Skeletal muscle cell (primary cell): Measurements from ENCODE around the gene CD93.

ENCODE experiments used
- DNase-seq: peaks from one replicate; pipeline ENCODE4 v3.0.0-alpha.2; 2010; ENCODE audit warnings: low read depth
- H3K4me3 ChIP-seq: 2 replicates; pipeline ENCODE4 v1.5.1; 2011; ENCODE audit warnings: low read depth, mild to moderate bottlenecking, control low read depth, low read length, moderate library complexity

Gene CD93

GRCh38 chr20:23047001-23047737 lies 39.0 kb downstream of the CD93 start:
- H3K4me3 ChIP-seq: peak overlapping the region; percentile 53
- DNase-seq: no peak

- DNase-seq: no peak
- H3K4me3 ChIP-seq: no peak overlapping the region
Observed at GRCh38 chr20:23046431-23046830, 39.7 kb downstream of the CD93 start.

- no peak for DNase-seq
- H3K4me3 ChIP-seq: no peak overlapping the region
Observed at GRCh38 chr20:23043376-23043775, 42.7 kb downstream of the CD93 start.

- no peak overlapping the region for H3K4me3 ChIP-seq
- no peak for DNase-seq
Observed at GRCh38 chr20:23042270-23042669, 43.9 kb downstream of the CD93 start.

DNA sequence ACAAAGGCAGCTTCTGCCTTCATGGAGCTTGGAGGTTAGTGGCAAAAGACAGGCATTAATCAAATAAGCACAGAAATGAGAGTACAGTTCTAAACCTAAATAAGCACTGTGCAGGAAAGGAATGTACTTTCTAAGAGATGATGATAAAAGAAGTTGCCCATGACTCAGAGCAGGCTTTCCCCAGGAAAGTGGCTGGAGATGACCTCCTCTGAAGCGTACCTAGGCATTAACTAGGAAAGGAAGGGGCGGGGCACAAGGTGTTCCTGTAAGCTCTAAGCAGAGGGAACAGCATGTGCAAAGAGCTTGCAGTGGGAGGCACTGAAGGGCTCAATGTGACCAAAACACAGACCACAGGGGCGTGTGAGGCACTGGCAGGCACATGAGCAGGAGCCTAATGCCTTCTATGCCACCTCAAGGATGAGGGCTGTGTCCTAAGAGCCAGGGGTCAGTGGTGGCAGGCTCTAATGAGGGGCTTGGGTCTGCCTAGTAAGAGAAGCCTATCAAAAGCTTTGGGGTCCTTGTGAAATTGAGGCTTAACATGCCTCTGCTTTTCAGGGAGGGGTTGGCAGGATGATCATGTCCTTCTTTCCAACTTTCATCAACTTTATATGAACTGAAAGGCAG lies 46.1 kb downstream of the CD93 start:
- DNase-seq: no peak
- H3K4me3 ChIP-seq: no peak overlapping the region

GRCh38 chr20:23039136-23039875 lies 46.8 kb downstream of the CD93 start:
- DNase-seq: no peak
- no peak overlapping the region for H3K4me3 ChIP-seq

GRCh38 chr20:23037017-23037481 lies 49.1 kb downstream of the CD93 start:
- no peak overlapping the region for H3K4me3 ChIP-seq
- no peak for DNase-seq

- DNase-seq: no peak
- no peak overlapping the region for H3K4me3 ChIP-seq
Observed at GRCh38 chr20:23036371-23036770, 49.8 kb downstream of the CD93 start.

GRCh38 chr20:23035731-23036130 lies 50.4 kb downstream of the CD93 start:
- no peak overlapping the region for H3K4me3 ChIP-seq
- no peak for DNase-seq

DNA sequence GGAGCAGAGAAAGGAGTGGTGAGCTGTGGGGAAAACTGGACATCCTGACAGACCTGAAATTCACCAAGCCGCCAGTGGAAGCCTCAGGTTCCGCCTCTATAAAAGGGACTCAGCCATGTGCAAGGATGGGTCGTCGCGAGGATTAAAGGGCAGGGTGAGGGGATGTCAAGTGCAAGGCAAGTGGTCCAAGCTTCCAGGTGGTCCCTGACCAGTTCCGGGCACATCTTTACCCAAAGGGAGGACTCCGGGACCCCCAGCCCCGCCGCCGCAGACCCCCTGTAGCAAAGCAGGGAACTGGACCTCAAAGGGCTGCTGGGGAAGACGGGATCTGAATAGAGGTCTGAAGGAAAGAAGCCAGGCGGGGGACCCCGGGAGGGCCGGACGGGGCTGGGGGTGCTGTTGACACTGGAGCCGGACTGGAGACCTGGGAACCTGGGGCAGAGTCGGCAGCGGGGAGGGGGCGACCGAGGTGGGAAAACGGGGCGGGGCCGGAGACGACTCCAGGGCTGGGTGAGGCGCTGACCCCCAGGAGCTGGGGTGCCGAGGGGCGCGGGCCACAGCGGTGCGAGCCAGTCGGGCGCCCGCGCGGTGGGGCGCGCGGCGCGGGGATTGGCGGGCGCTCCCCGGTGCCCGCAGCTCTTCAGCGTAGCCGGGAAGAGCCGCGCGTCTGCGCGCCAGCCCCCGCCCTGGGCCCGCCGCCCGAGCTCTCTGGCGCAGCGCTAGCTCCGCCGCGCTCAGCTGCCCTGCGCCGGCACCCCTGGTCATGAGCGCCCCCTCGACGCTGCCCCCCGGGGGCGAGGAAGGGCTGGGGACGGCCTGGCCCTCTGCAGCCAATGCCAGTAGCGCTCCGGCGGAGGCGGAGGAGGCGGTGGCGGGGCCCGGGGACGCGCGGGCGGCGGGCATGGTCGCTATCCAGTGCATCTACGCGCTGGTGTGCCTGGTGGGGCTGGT lies 51.1 kb downstream of the CD93 start, which contains the start of gene SSTR4:
Gene SSTR4, plus strand, starts transcription at position 592 of the 951 bp plus-strand sequence. Its CDS starts 172 bp downstream, at position 764.
- no peak for DNase-seq
- no peak within 1 kb of the TSS for H3K4me3 ChIP-seq

GRCh38 chr20:23033918-23034317 lies 52.2 kb downstream of the CD93 start:
- DNase-seq: no peak

DNA sequence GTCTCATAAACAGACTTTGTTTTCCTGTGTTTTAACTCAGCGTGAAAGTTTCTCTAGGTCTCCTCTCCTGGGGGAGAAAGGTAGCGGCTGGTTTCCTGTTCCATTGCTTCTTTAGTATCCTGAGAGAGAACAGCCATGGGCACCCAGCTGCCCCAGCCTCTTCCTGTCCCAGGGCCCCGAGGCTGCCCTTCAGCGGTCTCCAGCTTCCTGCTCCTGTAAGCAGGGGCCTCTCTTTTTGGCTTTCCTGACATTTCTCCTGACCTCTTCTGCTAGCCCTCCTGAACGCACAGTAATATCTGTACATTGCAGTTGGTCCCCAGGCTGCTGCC lies 53.4 kb downstream of the CD93 start:
- DNase-seq: no peak
- H3K4me3 ChIP-seq: no peak overlapping the region

More at GRCh38 chr20:23033918-23034317, 52.2 kb downstream of the CD93 start:
- no peak overlapping the region for H3K4me3 ChIP-seq

GRCh38 chr20:23032056-23032749 lies 53.9 kb downstream of the CD93 start:
- DNase-seq: no peak
- no peak overlapping the region for H3K4me3 ChIP-seq

DNA sequence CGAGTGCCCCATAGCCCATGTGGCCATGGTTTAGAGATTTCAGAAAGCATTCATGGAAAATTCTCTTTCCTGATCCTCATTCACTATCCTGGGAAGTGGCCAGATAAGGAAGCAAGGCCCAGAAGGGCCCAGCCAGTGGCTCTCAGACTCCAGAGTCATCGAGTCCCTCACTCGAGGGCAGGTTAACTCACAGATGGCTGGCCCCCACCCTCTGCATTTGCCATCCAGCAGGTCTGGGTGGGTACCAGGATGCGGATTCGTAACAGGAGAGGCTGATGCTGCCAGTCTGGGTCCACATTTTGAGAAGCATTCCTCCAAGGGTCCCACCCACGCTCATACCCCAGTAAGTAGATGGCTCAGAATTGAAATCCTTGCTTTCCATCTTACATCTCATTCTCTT lies 54.8 kb downstream of the CD93 start:
- no peak for DNase-seq
- no peak overlapping the region for H3K4me3 ChIP-seq
